H1 (cell line): ENCODE data around the gene PELI2. TPM values are rescaled to one million over a fixed set of nuclear protein-coding genes. Genes with fewer than 3 reads are reported as not detected.

Experiments
- CTCF ChIA-PET: fragments of 300-600 bp; sonication (Branson Sonifier 250); formaldehyde crosslinking; loops from one replicate; lab custom pipeline; 2021; ENCODE audit not compliant: partially characterized antibody; lab: Charles Lee
- POLR2A ChIA-PET: fragments of 300-600 bp; sonication (Branson Sonifier 250); formaldehyde crosslinking; loops from one replicate; lab custom pipeline; 2021; ENCODE audit warnings: inconsistent platforms; ENCODE audit not compliant: partially characterized antibody; lab: Charles Lee
- DNase-seq, 2 experiments: peaks; one replicate each; pipeline versions ENCODE4 v3.0.0 to v3.0.0-alpha.2; 2010 to 2022; ENCODE audit warnings: low spot score in 2 of 2, low read depth in 1 of 2, mixed read lengths in 1 of 2
- FAIRE-seq: peaks from 2 replicates; lab custom pipeline; 2011; peaks lifted over from hg19 to GRCh38; lab: Jason Lieb, UNC
- H2AFZ ChIP-seq: 2 replicates; pipeline ENCODE4 v1.8.1; 2012; ENCODE audit warnings: low read length, inconsistent platforms
- H2AK5ac ChIP-seq: 2 replicates; pipeline ENCODE4 v1.6.1; 2013; ENCODE audit warnings: low read depth, low read length
- H2BK120ac ChIP-seq: replicated peaks from 2 replicates; pipeline ENCODE3; 2013; ENCODE audit warnings: low read depth, low read length, inconsistent platforms
- H2BK12ac ChIP-seq: 2 replicates; pipeline ENCODE4 v1.6.1; 2013; ENCODE audit warnings: low read depth, low read length
- H2BK15ac ChIP-seq: 2 replicates; pipeline ENCODE4 v1.6.1; 2013; ENCODE audit warnings: low read length
- H2BK20ac ChIP-seq: 2 replicates; pipeline ENCODE4 v1.6.1; 2013; ENCODE audit warnings: low read length
- H2BK5ac ChIP-seq: 2 replicates; pipeline ENCODE4 v1.6.1; 2013; ENCODE audit warnings: low read depth, low read length
- H3K14ac ChIP-seq: 2 replicates; pipeline ENCODE4 v1.6.1; 2013; ENCODE audit warnings: inconsistent platforms; ENCODE audit not compliant: insufficient read length
- H3K18ac ChIP-seq: 2 replicates; pipeline ENCODE4 v1.6.1; 2013; ENCODE audit warnings: low read length; ENCODE audit errors: extremely low read depth
- H3K23ac ChIP-seq: 2 replicates; pipeline ENCODE4 v1.6.1; 2013; ENCODE audit warnings: inconsistent platforms; ENCODE audit not compliant: insufficient read length
- H3K23me2 ChIP-seq: 2 replicates; pipeline ENCODE4 v1.6.1; 2013; ENCODE audit warnings: low read depth, low read length
- H3K27ac ChIP-seq: 2 replicates; pipeline ENCODE4 v1.6.1; 2011; ENCODE audit warnings: low read depth, low read length, inconsistent platforms
- H3K27me3 ChIP-seq, 4 experiments: replicated peaks in 1 of 4; 1 replicate in 1 of 4; 2 replicates in 3 of 4; pipeline versions ENCODE4 v1.6.1 to v1.8.1; 2011 to 2013; ENCODE audit warnings: low read length in 3 of 4, mild to moderate bottlenecking in 3 of 4, inconsistent platforms in 2 of 4, mixed read lengths in 2 of 4, moderate library complexity in 1 of 4; ENCODE audit not compliant: control insufficient read depth in 3 of 4, insufficient read depth in 3 of 4; ENCODE audit errors: extremely low read depth in 1 of 4
- H3K36me3 ChIP-seq, 4 experiments: 2 replicates each; pipeline versions ENCODE4 v1.6.1 to v1.8.1; 2011 to 2013; ENCODE audit warnings: mild to moderate bottlenecking in 4 of 4, low read length in 3 of 4, moderate library complexity in 2 of 4, control low read depth in 1 of 4, inconsistent platforms in 1 of 4; ENCODE audit not compliant: insufficient read depth in 4 of 4, control insufficient read depth in 2 of 4
- H3K4ac ChIP-seq: replicated peaks from 2 replicates; pipeline ENCODE3; 2013; ENCODE audit warnings: low read length, low read depth, mixed read lengths, inconsistent platforms; ENCODE audit not compliant: insufficient read length
- H3K4me1 ChIP-seq, 4 experiments: replicated peaks in 1 of 4; 1 replicate in 1 of 4; 2 replicates in 3 of 4; pipeline versions ENCODE4 v1.6.1 to v1.8.1; 2011 to 2013; ENCODE audit warnings: low read length in 3 of 4, inconsistent platforms in 2 of 4, mixed read lengths in 1 of 4; ENCODE audit not compliant: insufficient read depth in 4 of 4, control insufficient read depth in 3 of 4
- H3K4me2 ChIP-seq, 2 experiments: 2 replicates each; pipeline versions ENCODE4 v1.6.1 to v1.8.1; 2011 to 2013; ENCODE audit warnings: low read depth in 2 of 2, low read length in 2 of 2, control low read depth in 1 of 2, inconsistent platforms in 1 of 2, mild to moderate bottlenecking in 1 of 2; ENCODE audit not compliant: insufficient read depth in 1 of 2
- H3K4me3 ChIP-seq, 4 experiments: fragments of 200-600, 300-600 bp in 1 of 4; sonication (generic), shearing (Covaris generic), sonication (Bioruptor Twin) in 1 of 4; 2 replicates each; pipeline versions ENCODE4 v1.5.1 to v1.8.1; 2011 to 2016; ENCODE audit warnings: low read length in 4 of 4, low read depth in 3 of 4, control low read depth in 2 of 4, inconsistent platforms in 2 of 4, mild to moderate bottlenecking in 2 of 4, mixed read lengths in 1 of 4, moderate library complexity in 1 of 4; ENCODE audit not compliant: insufficient read depth in 2 of 4; ENCODE audit errors: extremely low read depth in 1 of 4
- H3K56ac ChIP-seq: replicated peaks from 2 replicates; pipeline ENCODE3; 2013; ENCODE audit warnings: low read depth, mild to moderate bottlenecking, mixed read lengths, low read length, inconsistent platforms; ENCODE audit not compliant: insufficient read length
- H3K79me1 ChIP-seq: 2 replicates; pipeline ENCODE4 v1.6.1; 2013; ENCODE audit warnings: low read depth, low read length, control low read depth
- H3K79me2 ChIP-seq, 2 experiments: 2 replicates each; pipeline versions ENCODE4 v1.6.1 to v1.8.1; 2012 to 2013; ENCODE audit warnings: low read length in 2 of 2, mild to moderate bottlenecking in 2 of 2, inconsistent platforms in 1 of 2; ENCODE audit not compliant: insufficient read depth in 2 of 2, control insufficient read depth in 1 of 2
- H3K9ac ChIP-seq, 4 experiments: replicated peaks in 1 of 4; 1 replicate in 1 of 4; 2 replicates in 3 of 4; pipeline versions ENCODE4 v1.6.1 to v1.8.1; 2011 to 2013; ENCODE audit warnings: low read depth in 3 of 4, low read length in 3 of 4, control low read depth in 2 of 4, mild to moderate bottlenecking in 2 of 4, moderate library complexity in 2 of 4, inconsistent platforms in 1 of 4; ENCODE audit errors: extremely low read depth in 1 of 4
- H3K9me3 ChIP-seq, 2 experiments: 2 replicates each; pipeline versions ENCODE4 v1.6.1 to v1.8.1; 2012 to 2013; ENCODE audit warnings: mild to moderate bottlenecking in 2 of 2, moderate library complexity in 2 of 2, control low read depth in 1 of 2, inconsistent platforms in 1 of 2, low read depth in 1 of 2, low read length in 1 of 2, mixed read lengths in 1 of 2; ENCODE audit not compliant: insufficient read depth in 2 of 2
- H4K20me1 ChIP-seq, 2 experiments: replicated peaks in 1 of 2; 2 replicates each; pipeline versions ENCODE3 to v1.8.1; 2011 to 2013; ENCODE audit warnings: inconsistent platforms in 2 of 2, low read length in 2 of 2, mild to moderate bottlenecking in 1 of 2; ENCODE audit not compliant: insufficient read depth in 2 of 2, control insufficient read depth in 1 of 2
- H4K5ac ChIP-seq: 2 replicates; pipeline ENCODE4 v1.6.1; 2013; ENCODE audit warnings: low read length, low read depth, mixed read lengths, inconsistent platforms; ENCODE audit not compliant: insufficient read length
- H4K8ac ChIP-seq: 2 replicates; pipeline ENCODE4 v1.8.0; 2013; ENCODE audit warnings: mild to moderate bottlenecking, moderate library complexity, low read length, inconsistent platforms; ENCODE audit not compliant: insufficient read depth; ENCODE audit errors: extremely low read depth
- H4K91ac ChIP-seq: replicated peaks from 2 replicates; pipeline ENCODE3; 2013; ENCODE audit warnings: low read length, mixed read lengths, inconsistent platforms; ENCODE audit not compliant: insufficient read length
- BCL11A ChIP-seq, 2 experiments: IDR thresholded peaks; one replicate each; pipeline ENCODE4 v1.6.1; 2011; ENCODE audit warnings: low read depth in 2 of 2, low read length in 2 of 2, mild to moderate bottlenecking in 2 of 2
- BRCA1 ChIP-seq: IDR thresholded peaks from 2 replicates; pipeline ENCODE4 v1.6.1; 2012; ENCODE audit warnings: low read depth, low read length, improper control_type of control experiment
- CHD1 ChIP-seq: IDR thresholded peaks from 2 replicates; pipeline ENCODE4 v1.6.1; 2012; ENCODE audit warnings: low read depth, low read length, improper control_type of control experiment
- GTF2F1 ChIP-seq: IDR thresholded peaks from 2 replicates; pipeline ENCODE4 v1.6.1; 2012; ENCODE audit warnings: low read depth, low read length, improper control_type of control experiment, borderline replicate concordance
- KDM5A ChIP-seq: fragments of 200-600 bp; IDR thresholded peaks from 2 replicates; pipeline ENCODE4 v1.7.1; 2012; ENCODE audit warnings: mild to moderate bottlenecking, low read length, inconsistent platforms, mixed read lengths
- NRF1 ChIP-seq: IDR thresholded peaks from 2 replicates; pipeline ENCODE4 v1.6.1; 2011; ENCODE audit warnings: mild to moderate bottlenecking, low read depth, low read length, improper control_type of control experiment
- POU5F1 ChIP-seq: IDR thresholded peaks from 2 replicates; pipeline ENCODE4 v1.6.1; 2011; ENCODE audit warnings: low read depth, mild to moderate bottlenecking, low read length, moderate library complexity
- SIX5 ChIP-seq: IDR thresholded peaks from 2 replicates; pipeline ENCODE4 v1.6.1; 2011; ENCODE audit warnings: mild to moderate bottlenecking, low read depth, low read length
- SRF ChIP-seq: IDR thresholded peaks from 2 replicates; pipeline ENCODE4 v1.6.1; 2011; ENCODE audit warnings: mild to moderate bottlenecking, low read depth, low read length, moderate library complexity
- TAF7 ChIP-seq: optimal IDR thresholded peaks from 2 replicates; pipeline ENCODE3; 2011; ENCODE audit warnings: low read depth, mild to moderate bottlenecking, inconsistent platforms, low read length, moderate library complexity, borderline replicate concordance
- TEAD4 ChIP-seq: IDR thresholded peaks from 2 replicates; pipeline ENCODE4 v1.6.1; 2012; ENCODE audit warnings: low read depth, low read length, inconsistent platforms, mixed read lengths
- WGBS, 2 experiments: shearing (Covaris generic) in 1 of 2; methylation state at CpG; one replicate each; pipeline versions ENCODE4 v1.1.6 to v1.1.7; 2013 to 2015; ENCODE audit warnings: low lambda C conversion rate in 2 of 2, mixed read lengths in 2 of 2, inconsistent platforms in 1 of 2, low coverage in 1 of 2, missing lambda C conversion rate in 1 of 2; ENCODE audit not compliant: insufficient replicate concordance in 2 of 2, insufficient coverage in 1 of 2, insufficient read length in 1 of 2; ENCODE audit errors: extremely low coverage in 1 of 2, missing lambda C conversion rate in 1 of 2; 5-methylcytosine and 5-hydroxymethylcytosine counted together
- polyA plus RNA-seq, 7 experiments: library from polyadenylated mRNA; depleted of rRNA in 3 of 7; stranded (reverse) in 5 of 7; unstranded in 2 of 7; fragments of >200 nt in 5 of 7; fragments of 200-250 nt in 2 of 7; gene quantifications; 1 replicate in 5 of 7; 2 replicates in 1 of 7; 4 replicates in 1 of 7; pipeline versions ENCODE4 v1.2.1 to v1.2.3, GENCODE V29; 2011 to 2013; ENCODE audit warnings: missing spikeins in 2 of 7, mixed read lengths in 2 of 7
- total RNA-seq: library from RNA; stranded (reverse); fragmentation: NEBNext Ultra II Directional; extraction: Animal tissue kit (Norgen Biotek cat#: 25700); gene quantifications from 2 replicates; pipeline ENCODE4 v1.2.1, GENCODE V29; 2021
- TF ChIP-seq, protein P1 (sequence below): IDR thresholded peaks from 2 replicates; pipeline ENCODE4 v1.6.1; 2011; ENCODE audit warnings: low read length, improper control_type of control experiment
- TF ChIP-seq, protein P2 (sequence below): IDR thresholded peaks from 2 replicates; pipeline ENCODE4 v1.6.1; 2012; ENCODE audit warnings: inconsistent platforms

PELI2 gene
- total and polyA plus RNA-seq, 2 of the 8 experiments (the other 6 are each of a cell fraction or from before 2014, with no cell fraction given): 14.6 to 25.7 TPM

DNA sequence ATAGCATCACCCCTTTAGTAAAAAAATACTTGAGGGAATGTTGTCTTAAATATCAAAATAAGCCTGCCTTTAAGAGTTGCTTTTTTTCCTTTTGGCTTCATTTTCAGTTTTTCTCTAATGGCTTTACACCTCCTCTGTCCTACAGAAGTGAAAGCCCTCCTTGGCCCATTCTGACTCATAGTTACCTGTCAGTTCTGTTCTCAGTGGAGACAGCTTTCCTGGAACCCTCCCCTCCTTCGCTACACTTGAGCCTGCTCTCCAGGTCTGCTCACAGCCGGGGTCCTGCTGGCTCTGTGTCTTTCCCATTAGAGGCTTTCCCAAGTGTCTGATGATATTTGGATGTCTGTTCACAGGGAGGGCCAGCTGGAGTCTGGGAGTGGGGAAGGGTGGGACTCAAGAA is 84.0 kb downstream of the PELI2 start:
- H2BK20ac ChIP-seq: no peak overlapping the region
- ChIA-PET POLR2A (no interaction called here), CTCF (no interaction called here)
- FAIRE-seq (no peak), DNase-seq (no peak)
- peaks cover 0 to 2% of the 10 kb centered on the region in 2 experiments for H4K20me1 ChIP-seq
- no peak overlapping the region for H2AFZ ChIP-seq
- H3K56ac ChIP-seq: no peak overlapping the region
- H3K9me3 ChIP-seq: no peaks in the 10 kb centered on the region
- H2BK120ac ChIP-seq: no peak overlapping the region
- no peak overlapping the region for H3K14ac ChIP-seq
- H3K23me2 ChIP-seq: no peaks in the 10 kb centered on the region; the same call in 1 of the 2 replicates
- no peak overlapping the region for H3K4me3 ChIP-seq
- TF ChIP-seq, protein P1, sequence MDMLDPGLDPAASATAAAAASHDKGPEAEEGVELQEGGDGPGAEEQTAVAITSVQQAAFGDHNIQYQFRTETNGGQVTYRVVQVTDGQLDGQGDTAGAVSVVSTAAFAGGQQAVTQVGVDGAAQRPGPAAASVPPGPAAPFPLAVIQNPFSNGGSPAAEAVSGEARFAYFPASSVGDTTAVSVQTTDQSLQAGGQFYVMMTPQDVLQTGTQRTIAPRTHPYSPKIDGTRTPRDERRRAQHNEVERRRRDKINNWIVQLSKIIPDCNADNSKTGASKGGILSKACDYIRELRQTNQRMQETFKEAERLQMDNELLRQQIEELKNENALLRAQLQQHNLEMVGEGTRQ: no peak
- TF ChIP-seq POU5F1: no peak
- no peak for TF ChIP-seq BRCA1
- TF ChIP-seq TEAD4: no peak
- no peak for TF ChIP-seq KDM5A
- no peak for TF ChIP-seq SIX5
- no peak for TF ChIP-seq NRF1
- TF ChIP-seq BCL11A (IDR thresholded peaks at IDR 0.05; ENCODE audit: low read depth in 2 of 2, low read length in 2 of 2): no peak
- TF ChIP-seq GTF2F1: no peak
- no peak for TF ChIP-seq TAF7
- TF ChIP-seq, protein P2, sequence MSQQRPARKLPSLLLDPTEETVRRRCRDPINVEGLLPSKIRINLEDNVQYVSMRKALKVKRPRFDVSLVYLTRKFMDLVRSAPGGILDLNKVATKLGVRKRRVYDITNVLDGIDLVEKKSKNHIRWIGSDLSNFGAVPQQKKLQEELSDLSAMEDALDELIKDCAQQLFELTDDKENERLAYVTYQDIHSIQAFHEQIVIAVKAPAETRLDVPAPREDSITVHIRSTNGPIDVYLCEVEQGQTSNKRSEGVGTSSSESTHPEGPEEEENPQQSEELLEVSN: no peak
- no peak for TF ChIP-seq SRF
- TF ChIP-seq CHD1: no peak
- no peak overlapping the region for H3K18ac ChIP-seq
- no peak overlapping the region for H3K4me2 ChIP-seq
- H3K4ac ChIP-seq: no peak overlapping the region
- no peak overlapping the region for H4K91ac ChIP-seq
- no peaks in the 10 kb centered on the region for H3K36me3 ChIP-seq
- H2BK12ac ChIP-seq: no peak overlapping the region
- no peak overlapping the region for H3K9ac ChIP-seq
- H4K5ac ChIP-seq: no peak overlapping the region
- H3K27ac ChIP-seq: no peak overlapping the region
- H3K4me1 ChIP-seq: 0 out of 7 replicates have a peak, but pooled peaks cover 0 to 2% (median 0%) of the 10 kb centered on the region in 4 experiments
- H2BK15ac ChIP-seq: no peak overlapping the region
- H3K23ac ChIP-seq: no peak overlapping the region
- no peak overlapping the region for H2AK5ac ChIP-seq
- 100% methylated on average over 2 of the region's 2 CpGs; no CpG with 5 or more reads in 1 of the 2 experiments for WGBS, 2 experiments
- H3K79me2 ChIP-seq: peaks cover 5 to 10% of the 10 kb centered on the region in 2 experiments; a peak in 3 of 4 replicates
- no peak overlapping the region for H4K8ac ChIP-seq
- no peak overlapping the region for H2BK5ac ChIP-seq
- no peaks in the 10 kb centered on the region for H3K27me3 ChIP-seq
- H3K79me1 ChIP-seq: peaks cover 6% of the 10 kb centered on the region
